IMR-90 (cell line): ENCODE data around the gene PLBD2. TPM values are rescaled to one million over a fixed set of nuclear protein-coding genes. Genes with fewer than 3 reads are reported as not detected.

Experiments
- ATAC-seq: fragments of 200-7000 bp; cut with Tn5 transposase; 2 replicates; pipeline ENCODE4 v1.9.1; 2020; ENCODE audit warnings: low read depth, mild to moderate bottlenecking, moderate library complexity
- BruUV-seq: library from RNA; stranded (reverse); fragments of 400-500 nt; replicated peaks from 2 replicates; lab custom pipeline; 2021; lab: Mats Ljungman, UMichigan
- CTCF ChIA-PET: fragments of 300-600 bp; formaldehyde crosslinking; extraction: SDS; loops from one replicate; lab custom pipeline; 2021; ENCODE audit warnings: antibody characterized with exemption; lab: Yijun Ruan, JAX
- POLR2A ChIA-PET: fragments of 300-600 bp; sonication (Branson Sonifier 250); formaldehyde crosslinking; loops from one replicate; lab custom pipeline; 2022; ENCODE audit warnings: antibody characterized with exemption; ENCODE audit not compliant: unreplicated experiment; lab: Charles Lee
- DNase-seq: peaks from one replicate; pipeline ENCODE4 v3.0.0; 2013
- H2AFZ ChIP-seq: replicated peaks from 2 replicates; pipeline ENCODE3; 2013; ENCODE audit warnings: low read length, mild to moderate bottlenecking; ENCODE audit not compliant: poor library complexity
- H2AK5ac ChIP-seq: 2 replicates; pipeline ENCODE4 v1.6.1; 2013; ENCODE audit warnings: low read depth, low read length, inconsistent platforms
- H2AK9ac ChIP-seq: replicated peaks from 2 replicates; pipeline ENCODE3; 2013; ENCODE audit warnings: mild to moderate bottlenecking, low read depth, low read length, moderate library complexity; ENCODE audit not compliant: poor library complexity
- H2BK120ac ChIP-seq: 2 replicates; pipeline ENCODE4 v1.6.1; 2013; ENCODE audit warnings: low read depth, low read length, inconsistent platforms
- H2BK15ac ChIP-seq: 3 replicates; pipeline ENCODE4 v1.6.1; 2013; ENCODE audit warnings: low read depth, low read length, inconsistent platforms
- H2BK20ac ChIP-seq: 2 replicates; pipeline ENCODE4 v1.6.1; 2013; ENCODE audit warnings: low read depth, mild to moderate bottlenecking, inconsistent platforms, low read length, moderate library complexity
- H2BK5ac ChIP-seq: 2 replicates; pipeline ENCODE4 v1.6.1; 2013; ENCODE audit warnings: mild to moderate bottlenecking, low read depth, low read length, inconsistent platforms; ENCODE audit not compliant: poor library complexity, severe bottlenecking
- H3K14ac ChIP-seq: replicated peaks from 2 replicates; pipeline ENCODE4 v1.6.1; 2013; ENCODE audit warnings: low read depth, low read length, inconsistent platforms
- H3K18ac ChIP-seq: 2 replicates; pipeline ENCODE4 v1.6.1; 2013; ENCODE audit warnings: low read depth, low read length, control low read depth
- H3K23ac ChIP-seq: 2 replicates; pipeline ENCODE4 v1.6.1; 2013; ENCODE audit warnings: low read depth, low read length, inconsistent platforms
- H3K27ac ChIP-seq: 2 replicates; pipeline ENCODE4 v1.5.1; 2013; ENCODE audit warnings: mild to moderate bottlenecking, control low read depth, low read length; ENCODE audit not compliant: insufficient read depth
- H3K27me3 ChIP-seq: 2 replicates; pipeline ENCODE4 v1.6.1; 2013; ENCODE audit warnings: low read length; ENCODE audit not compliant: control insufficient read depth, insufficient read depth
- H3K36me3 ChIP-seq: 2 replicates; pipeline ENCODE4 v1.6.1; 2013; ENCODE audit warnings: low read length, mixed read lengths; ENCODE audit not compliant: control insufficient read depth, insufficient read depth
- H3K4ac ChIP-seq: 2 replicates; pipeline ENCODE4 v1.6.1; 2013; ENCODE audit warnings: low read depth, low read length, inconsistent platforms
- H3K4me1 ChIP-seq: 2 replicates; pipeline ENCODE4 v1.6.1; 2013; ENCODE audit warnings: low read length, mixed read lengths; ENCODE audit not compliant: control insufficient read depth, insufficient read depth
- H3K4me2 ChIP-seq: 2 replicates; pipeline ENCODE4 v1.6.1; 2013; ENCODE audit warnings: low read depth, mild to moderate bottlenecking, control low read depth, low read length, moderate library complexity
- H3K4me3 ChIP-seq: 2 replicates; pipeline ENCODE4 v1.5.1; 2013; ENCODE audit warnings: low read depth, mild to moderate bottlenecking, control low read depth, low read length, moderate library complexity; ENCODE audit not compliant: insufficient read depth
- H3K56ac ChIP-seq: 2 replicates; pipeline ENCODE4 v1.6.1; 2013; ENCODE audit warnings: low read length, inconsistent platforms; ENCODE audit not compliant: insufficient read depth; ENCODE audit errors: extremely low read depth
- H3K79me1 ChIP-seq, 2 experiments: 2 replicates each; pipeline ENCODE4 v1.6.1; 2013; ENCODE audit warnings: low read length in 2 of 2, inconsistent platforms in 1 of 2, low read depth in 1 of 2
- H3K9ac ChIP-seq: 2 replicates; pipeline ENCODE4 v1.6.1; 2013; ENCODE audit warnings: low read depth, low read length, control low read depth
- H3K9me1 ChIP-seq: 2 replicates; pipeline ENCODE4 v1.6.1; 2013; ENCODE audit warnings: low read length, inconsistent platforms; ENCODE audit not compliant: insufficient read depth
- H3K9me3 ChIP-seq: 2 replicates; pipeline ENCODE4 v1.6.1; 2013; ENCODE audit warnings: low read length; ENCODE audit not compliant: control insufficient read depth, insufficient read depth
- H4K20me1 ChIP-seq: 2 replicates; pipeline ENCODE4 v1.6.1; 2013; ENCODE audit warnings: low read length, inconsistent platforms; ENCODE audit not compliant: insufficient read depth
- H4K5ac ChIP-seq: 2 replicates; pipeline ENCODE4 v1.6.1; 2013; ENCODE audit warnings: mild to moderate bottlenecking, low read depth, low read length, control low read depth
- H4K8ac ChIP-seq, 2 experiments: 2 replicates each; pipeline ENCODE4 v1.6.1; 2013; ENCODE audit warnings: low read depth in 2 of 2, low read length in 2 of 2, control low read depth in 1 of 2, inconsistent platforms in 1 of 2
- H4K91ac ChIP-seq: 2 replicates; pipeline ENCODE4 v1.6.1; 2013; ENCODE audit warnings: low read depth, low read length, inconsistent platforms; ENCODE audit not compliant: insufficient read depth
- BHLHE40 ChIP-seq: fragments of 150-350 bp; IDR thresholded peaks from 2 replicates; pipeline ENCODE4 v1.6.1; 2016; ENCODE audit warnings: mild to moderate bottlenecking, low read depth, low read length
- CEBPB ChIP-seq: IDR thresholded peaks from 2 replicates; pipeline ENCODE4 v1.6.1; 2012; ENCODE audit warnings: low read depth, low read length, improper control_type of control experiment
- CHD1 ChIP-seq: IDR thresholded peaks from 2 replicates; pipeline ENCODE4 v1.6.1; 2012; ENCODE audit warnings: low read depth, low read length, improper control_type of control experiment
- MAZ ChIP-seq: IDR thresholded peaks from 2 replicates; pipeline ENCODE4 v1.6.1; 2012; ENCODE audit warnings: low read depth, mild to moderate bottlenecking, low read length, improper control_type of control experiment, moderate library complexity, borderline replicate concordance
- RAD21 ChIP-seq: IDR thresholded peaks from 2 replicates; pipeline ENCODE4 v1.6.1; 2012; ENCODE audit warnings: low read length, improper control_type of control experiment
- SMC3 ChIP-seq: fragments of 150-350 bp; IDR thresholded peaks from 2 replicates; pipeline ENCODE4 v1.6.1; 2016; ENCODE audit warnings: low read depth, mild to moderate bottlenecking, antibody characterized with exemption, low read length, moderate library complexity
- WGBS, 2 experiments: methylation state at CpG; one replicate each; pipeline versions ENCODE4 v1.1.5 to v1.1.7; 2013; ENCODE audit warnings: missing lambda C conversion rate in 2 of 2; ENCODE audit not compliant: insufficient read length in 1 of 2; ENCODE audit errors: extremely low coverage in 2 of 2; 5-methylcytosine and 5-hydroxymethylcytosine counted together
- dilution Hi-C: fragments of 300-500 bp; cut with HindIII; formaldehyde crosslinking; loops from one replicate; pipeline ENCODE4 v1.14.3; 2018; ENCODE audit warnings: low sequenced_read_pairs; ENCODE audit not compliant: unreplicated experiment
- in situ Hi-C: fragments of 300-500 bp; cut with MboI; formaldehyde crosslinking; loops from 3 replicates; pipeline ENCODE4 v1.14.3; 2019; ENCODE audit warnings: low sequenced_read_pairs, inconsistent platforms, mixed read lengths
- intact Hi-C: fragments of 100-400 bp; cut with micrococcal nuclease; formaldehyde crosslinking; loops from 2 replicates; pipeline ENCODE4 v1.10.0; 2022
- polyA plus RNA-seq, 3 experiments: library from polyadenylated mRNA; depleted of rRNA; stranded (reverse); fragments of >200 nt; gene quantifications; 2 replicates each; pipeline ENCODE4 v1.2.3, GENCODE V29; 2012; ENCODE audit warnings: low replicate concordance in 1 of 3
- total RNA-seq: library from RNA; depleted of rRNA; stranded (reverse); fragments of >200 nt; gene quantifications from 2 replicates; pipeline ENCODE4 v1.2.3, GENCODE V29; 2012
- TF ChIP-seq, protein P1 (sequence below): fragments of 150-350 bp; IDR thresholded peaks from 2 replicates; pipeline ENCODE4 v1.6.1; 2016; ENCODE audit warnings: low read depth, mild to moderate bottlenecking, low read length, moderate library complexity, borderline replicate concordance
- TF ChIP-seq, protein P2 (sequence below): conservative IDR thresholded peaks from 2 replicates; pipeline ENCODE4 v1.5.1; 2012; ENCODE audit warnings: mild to moderate bottlenecking, low read depth, low read length, improper control_type of control experiment

PLBD2 gene
- total and polyA plus RNA-seq, 2 of the 4 experiments (the other 2 are of a cell fraction) = 7.3 to 44.5 TPM

DNA sequence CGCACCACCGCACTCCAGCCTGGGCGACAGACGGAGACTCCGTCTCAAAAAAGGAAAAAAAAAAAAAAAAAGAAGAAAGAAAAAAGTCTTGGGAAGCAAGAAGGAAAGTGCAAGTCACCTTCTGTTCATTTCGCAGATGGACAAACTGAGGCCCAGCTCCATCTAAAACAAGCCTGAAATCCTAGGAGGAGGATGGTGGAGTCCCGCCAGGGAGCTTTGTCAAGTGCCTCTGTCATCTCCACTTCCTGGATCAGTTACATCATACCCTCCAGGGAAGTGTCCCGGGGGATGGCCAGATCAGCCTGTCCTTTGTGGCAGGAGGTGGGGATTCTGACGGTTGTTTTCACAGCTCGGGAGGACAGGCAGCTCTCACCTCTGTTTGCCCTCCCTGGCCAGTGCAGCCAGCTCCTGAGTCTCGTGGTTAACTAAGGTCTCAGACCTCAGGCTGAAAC is 55.1 kb downstream of the PLBD2 start:
- H3K4me1 ChIP-seq = no peaks in the 10 kb centered on the region
- WGBS, 2 experiments = 0% methylated on average over 3 of the region's 11 CpGs; no CpG with 5 or more reads in 1 of the 2 experiments
- DNase-seq = peak; percentile 9
- ChIA-PET CTCF (interaction anchor here (0.5 to 1.3 kb wide), 2 partner anchors 12 to 216 kb away, joined by 3 to 5 read pairs; no protein-coding TSS in a partner anchor), POLR2A (no interaction called here)
- H3K56ac ChIP-seq = no peak overlapping the region
- no peak overlapping the region for H2BK5ac ChIP-seq
- H3K79me1 ChIP-seq = no peaks in the 10 kb centered on the region
- no peak overlapping the region for H4K91ac ChIP-seq
- no peak overlapping the region for H3K14ac ChIP-seq
- ATAC-seq = no peak; the same call in 1 of the 2 replicates
- intact Hi-C loops (no loop called here), dilution Hi-C loops (no loop called here), in situ Hi-C loops (no loop called here)
- no peaks in the 10 kb centered on the region for H3K36me3 ChIP-seq
- no peak overlapping the region for H4K5ac ChIP-seq
- H4K20me1 ChIP-seq = no peaks in the 10 kb centered on the region
- no peak overlapping the region for H4K8ac ChIP-seq
- no peak overlapping the region for H2AK5ac ChIP-seq
- no peak overlapping the region for H3K18ac ChIP-seq
- no peak overlapping the region for H2AK9ac ChIP-seq
- TF ChIP-seq CHD1 (no peak), SMC3 (no peak), RAD21 (no peak), MAZ (no peak), BHLHE40 (no peak), CEBPB (peak; percentile 4; the same call in 1 of the 2 replicates)
- TF ChIP-seq, protein P1, sequence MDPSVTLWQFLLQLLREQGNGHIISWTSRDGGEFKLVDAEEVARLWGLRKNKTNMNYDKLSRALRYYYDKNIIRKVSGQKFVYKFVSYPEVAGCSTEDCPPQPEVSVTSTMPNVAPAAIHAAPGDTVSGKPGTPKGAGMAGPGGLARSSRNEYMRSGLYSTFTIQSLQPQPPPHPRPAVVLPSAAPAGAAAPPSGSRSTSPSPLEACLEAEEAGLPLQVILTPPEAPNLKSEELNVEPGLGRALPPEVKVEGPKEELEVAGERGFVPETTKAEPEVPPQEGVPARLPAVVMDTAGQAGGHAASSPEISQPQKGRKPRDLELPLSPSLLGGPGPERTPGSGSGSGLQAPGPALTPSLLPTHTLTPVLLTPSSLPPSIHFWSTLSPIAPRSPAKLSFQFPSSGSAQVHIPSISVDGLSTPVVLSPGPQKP = no peak
- TF ChIP-seq, protein P2, sequence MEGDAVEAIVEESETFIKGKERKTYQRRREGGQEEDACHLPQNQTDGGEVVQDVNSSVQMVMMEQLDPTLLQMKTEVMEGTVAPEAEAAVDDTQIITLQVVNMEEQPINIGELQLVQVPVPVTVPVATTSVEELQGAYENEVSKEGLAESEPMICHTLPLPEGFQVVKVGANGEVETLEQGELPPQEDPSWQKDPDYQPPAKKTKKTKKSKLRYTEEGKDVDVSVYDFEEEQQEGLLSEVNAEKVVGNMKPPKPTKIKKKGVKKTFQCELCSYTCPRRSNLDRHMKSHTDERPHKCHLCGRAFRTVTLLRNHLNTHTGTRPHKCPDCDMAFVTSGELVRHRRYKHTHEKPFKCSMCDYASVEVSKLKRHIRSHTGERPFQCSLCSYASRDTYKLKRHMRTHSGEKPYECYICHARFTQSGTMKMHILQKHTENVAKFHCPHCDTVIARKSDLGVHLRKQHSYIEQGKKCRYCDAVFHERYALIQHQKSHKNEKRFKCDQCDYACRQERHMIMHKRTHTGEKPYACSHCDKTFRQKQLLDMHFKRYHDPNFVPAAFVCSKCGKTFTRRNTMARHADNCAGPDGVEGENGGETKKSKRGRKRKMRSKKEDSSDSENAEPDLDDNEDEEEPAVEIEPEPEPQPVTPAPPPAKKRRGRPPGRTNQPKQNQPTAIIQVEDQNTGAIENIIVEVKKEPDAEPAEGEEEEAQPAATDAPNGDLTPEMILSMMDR = no peak
- H3K9ac ChIP-seq = no peak overlapping the region
- BruUV-seq = no TSS peak
- H3K4ac ChIP-seq = no peak overlapping the region
- H2BK15ac ChIP-seq = no peak overlapping the region
- H3K4me3 ChIP-seq = no peak overlapping the region
- peaks cover 3% of the 10 kb centered on the region; the same call in 1 of the 2 replicates for H3K27me3 ChIP-seq
- no peak overlapping the region for H3K4me2 ChIP-seq
- H3K9me1 ChIP-seq = no peaks in the 10 kb centered on the region
- no peak overlapping the region for H3K23ac ChIP-seq
- H2BK20ac ChIP-seq = no peak overlapping the region
- H2AFZ ChIP-seq = peak overlapping the region; percentile 56
- H2BK120ac ChIP-seq = no peak overlapping the region
- no peaks in the 10 kb centered on the region for H3K9me3 ChIP-seq
- H3K27ac ChIP-seq = no peak overlapping the region
